ENCODE results near the gene CXorf65.

CXorf65 gene

GRCh38 chrX:71107245-71107644 is 705 bp upstream of the CXorf65 start:
- DNase-seq (ENCODE audit: low read depth in 2 of 2): no peak

- DNase-seq (ENCODE audit: low read depth in 2 of 2): no peak
Measured at GRCh38 chrX:71105628-71106027, 912 bp downstream of the CXorf65 start.

GRCh38 chrX:71103110-71103983 is 3.2 kb downstream of the CXorf65 start:
- peak in 1 of 2 donors; percentile 25 for DNase-seq (ENCODE audit: low read depth in 2 of 2)

GRCh38 chrX:71102292-71102691 is 4.2 kb downstream of the CXorf65 start:
- no peak for DNase-seq (ENCODE audit: low read depth in 2 of 2)

DNA sequence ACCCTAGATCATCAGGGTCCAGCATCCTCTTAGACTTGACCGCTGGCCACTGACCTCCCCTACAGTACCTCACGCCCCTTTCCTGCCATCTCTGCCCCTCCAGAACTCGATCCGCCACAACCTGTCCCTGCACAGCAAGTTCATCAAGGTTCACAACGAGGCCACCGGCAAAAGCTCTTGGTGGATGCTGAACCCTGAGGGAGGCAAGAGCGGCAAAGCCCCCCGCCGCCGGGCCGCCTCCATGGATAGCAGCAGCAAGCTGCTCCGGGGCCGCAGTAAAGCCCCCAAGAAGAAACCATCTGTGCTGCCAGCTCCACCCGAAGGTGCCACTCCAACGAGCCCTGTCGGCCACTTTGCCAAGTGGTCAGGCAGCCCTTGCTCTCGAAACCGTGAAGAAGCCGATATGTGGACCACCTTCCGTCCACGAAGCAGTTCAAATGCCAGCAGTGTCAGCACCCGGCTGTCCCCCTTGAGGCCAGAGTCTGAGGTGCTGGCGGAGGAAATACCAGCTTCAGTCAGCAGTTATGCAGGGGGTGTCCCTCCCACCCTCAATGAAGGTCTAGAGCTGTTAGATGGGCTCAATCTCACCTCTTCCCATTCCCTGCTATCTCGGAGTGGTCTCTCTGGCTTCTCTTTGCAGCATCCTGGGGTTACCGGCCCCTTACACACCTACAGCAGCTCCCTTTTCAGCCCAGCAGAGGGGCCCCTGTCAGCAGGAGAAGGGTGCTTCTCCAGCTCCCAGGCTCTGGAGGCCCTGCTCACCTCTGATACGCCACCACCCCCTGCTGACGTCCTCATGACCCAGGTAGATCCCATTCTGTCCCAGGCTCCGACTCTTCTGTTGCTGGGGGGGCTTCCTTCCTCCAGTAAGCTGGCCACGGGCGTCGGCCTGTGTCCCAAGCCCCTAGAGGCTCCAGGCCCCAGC is 5.7 kb downstream of the CXorf65 start:
- DNase-seq (ENCODE audit: low read depth in 2 of 2): no peak

GRCh38 chrX:71099736-71100135 is 6.8 kb downstream of the CXorf65 start:
- DNase-seq (ENCODE audit: low read depth in 2 of 2): no peak

DNA sequence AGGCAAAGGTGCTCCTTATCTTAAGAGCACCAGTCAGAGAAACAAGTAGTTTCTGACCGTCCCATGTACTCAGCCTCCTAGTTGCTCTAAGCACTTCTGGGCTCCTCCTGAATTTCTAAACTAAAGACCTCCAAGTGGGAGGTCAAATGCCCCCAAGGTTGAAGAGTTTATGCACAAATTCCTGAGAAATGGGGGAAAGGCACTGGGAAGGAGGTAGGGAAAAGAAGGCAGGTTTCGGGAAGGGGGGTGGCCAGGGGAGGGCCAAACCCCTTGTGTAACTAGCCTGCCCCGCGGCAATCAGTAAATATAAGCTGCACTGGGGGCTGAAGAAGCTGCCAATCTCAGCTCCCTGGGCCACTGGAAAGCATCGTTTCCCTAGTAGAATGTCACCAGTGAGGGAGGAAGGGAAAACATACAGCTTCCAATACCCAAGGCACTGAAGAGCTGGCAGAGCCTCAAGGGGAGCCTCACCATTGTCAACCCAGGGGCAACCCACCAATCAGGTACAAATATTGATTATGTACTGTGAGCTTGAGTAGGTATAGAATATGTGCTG is 7.5 kb downstream of the CXorf65 start:
- DNase-seq (ENCODE audit: low read depth in 2 of 2): no peak

GRCh38 chrX:71098302-71098701 is 8.2 kb downstream of the CXorf65 start:
- DNase-seq (ENCODE audit: low read depth in 2 of 2): peak; percentile 50 to 54

DNA sequence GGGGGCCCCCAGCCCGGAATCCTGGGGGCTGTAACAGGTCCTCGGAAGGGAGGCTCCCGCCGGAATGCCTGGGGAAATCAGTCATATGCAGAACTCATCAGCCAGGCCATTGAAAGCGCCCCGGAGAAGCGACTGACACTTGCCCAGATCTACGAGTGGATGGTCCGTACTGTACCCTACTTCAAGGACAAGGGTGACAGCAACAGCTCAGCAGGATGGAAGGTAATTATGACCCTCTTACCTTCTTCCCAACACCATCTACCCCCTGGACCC is 9.8 kb downstream of the CXorf65 start:
- DNase-seq (ENCODE audit: low read depth in 2 of 2): no peak

GRCh38 chrX:71095981-71096759 is 10.4 kb downstream of the CXorf65 start:
- peak in 1 of 2 donors; percentile 15 for DNase-seq (ENCODE audit: low read depth in 2 of 2)

GRCh38 chrX:71095555-71095980 is 11.0 kb downstream of the CXorf65 start, which contains the start of gene FOXO4:
FOXO4 (plus strand) TSS chrX:71095851; CDS start chrX:71096529, 678 bp downstream.
- peak; percentile 71 to 82 for DNase-seq (ENCODE audit: low read depth in 2 of 2)

GRCh38 chrX:71095033-71095432 is 11.5 kb downstream of the CXorf65 start:
- no peak for DNase-seq (ENCODE audit: low read depth in 2 of 2)

DNA sequence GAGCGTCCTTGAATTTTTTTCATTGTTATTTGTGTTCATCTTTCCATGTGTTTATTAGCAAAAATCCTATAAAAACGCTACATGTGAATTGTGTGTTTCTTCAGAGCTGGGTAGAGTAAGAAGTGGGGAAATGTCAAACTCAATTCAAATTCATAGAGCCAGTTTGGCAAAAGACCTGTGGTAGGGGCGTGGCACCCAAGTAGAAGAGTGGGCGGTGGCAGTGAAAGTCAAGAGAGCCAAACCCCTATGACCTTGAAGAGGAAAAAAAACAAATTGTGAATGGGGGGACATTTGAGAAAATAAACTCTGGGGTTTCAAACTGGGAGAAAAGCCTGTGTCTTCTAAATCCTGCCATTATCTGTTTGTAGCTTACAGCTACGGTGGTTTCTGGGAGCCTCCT is 15.3 kb downstream of the CXorf65 start:
- DNase-seq (ENCODE audit: low read depth in 2 of 2): no peak

GRCh38 chrX:71085900-71086299 is 20.6 kb downstream of the CXorf65 start:
- no peak for DNase-seq (ENCODE audit: low read depth in 2 of 2)

DNA sequence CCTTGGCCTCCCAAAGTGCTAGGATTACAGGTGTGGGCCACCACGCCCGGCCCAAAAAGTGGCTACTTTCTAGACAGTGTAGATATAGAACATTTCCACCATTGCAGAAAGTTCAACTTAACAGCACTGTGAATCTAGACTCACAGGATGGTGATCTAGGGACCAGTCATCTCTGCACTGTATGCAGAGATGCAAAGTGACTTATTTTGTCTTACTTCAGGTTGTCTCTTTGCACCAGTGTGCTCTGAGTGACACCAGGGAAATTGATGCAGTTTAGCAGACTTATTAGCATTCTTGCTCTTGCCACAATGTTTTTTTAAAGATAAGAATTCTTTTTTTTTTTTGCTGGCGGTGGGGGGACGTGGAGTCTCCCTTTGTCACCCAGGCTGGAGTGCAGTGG is 23.7 kb downstream of the CXorf65 start:
- no peak for DNase-seq (ENCODE audit: low read depth in 2 of 2)

DNA sequence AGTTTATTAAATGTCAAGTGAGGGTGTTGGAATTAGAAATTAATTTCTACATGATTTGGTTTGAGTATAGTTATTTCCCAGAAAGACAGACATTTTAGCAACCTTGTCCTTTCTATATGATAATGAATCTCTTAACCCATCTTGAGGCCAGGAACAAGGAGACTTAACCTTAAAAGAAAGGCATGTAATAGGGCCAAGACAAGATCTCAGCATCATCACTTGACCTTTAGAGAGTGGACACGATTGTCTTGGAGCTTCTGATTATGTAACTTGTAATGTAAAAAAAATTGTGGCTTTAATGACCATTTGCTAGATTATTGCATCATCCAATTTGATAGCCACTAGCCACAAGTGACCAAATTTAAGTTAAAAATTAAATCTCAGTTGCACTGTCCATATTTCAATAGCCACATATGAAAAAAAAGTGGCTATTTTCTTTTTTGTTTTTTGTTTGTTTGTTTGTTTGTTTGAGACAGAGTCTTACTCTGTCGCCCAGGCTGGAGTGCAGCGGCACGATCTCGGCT is 24.4 kb downstream of the CXorf65 start:
- DNase-seq (ENCODE audit: low read depth in 2 of 2): no peak

GRCh38 chrX:71081330-71082123 is 25.0 kb downstream of the CXorf65 start:
- no peak for DNase-seq (ENCODE audit: low read depth in 2 of 2)

GRCh38 chrX:71070531-71070930 is 36.0 kb downstream of the CXorf65 start:
- no peak for DNase-seq (ENCODE audit: low read depth in 2 of 2)

GRCh38 chrX:71068044-71068918 is 38.3 kb downstream of the CXorf65 start, which contains the start of gene SNX12:
SNX12 (minus strand) TSS chrX:71068334; CDS start chrX:71068306, 28 bp downstream.
- peak; percentile 68 to 81 for DNase-seq (ENCODE audit: low read depth in 2 of 2)

GRCh38 chrX:71067712-71068043 is 38.9 kb downstream of the CXorf65 start:
- DNase-seq (ENCODE audit: low read depth in 2 of 2): no peak

Measured in activated CD8-positive, alpha-beta memory T cell treated with anti-CD3 and anti-CD28 coated beads for 4 hours (primary cell).